ENCODE results near the gene COMMD6. TPM values are rescaled to one million over a fixed set of nuclear protein-coding genes. Genes with fewer than 3 reads are reported as not detected.
"Not testable (repeated sequence)": the region's sequence is repeated elsewhere in the genome, so short reads cannot be mapped to it uniquely, and the experiment has no call there.

COMMD6 gene
- total RNA-seq, 2 experiments from 2014 or later = 128 TPM

DNA sequence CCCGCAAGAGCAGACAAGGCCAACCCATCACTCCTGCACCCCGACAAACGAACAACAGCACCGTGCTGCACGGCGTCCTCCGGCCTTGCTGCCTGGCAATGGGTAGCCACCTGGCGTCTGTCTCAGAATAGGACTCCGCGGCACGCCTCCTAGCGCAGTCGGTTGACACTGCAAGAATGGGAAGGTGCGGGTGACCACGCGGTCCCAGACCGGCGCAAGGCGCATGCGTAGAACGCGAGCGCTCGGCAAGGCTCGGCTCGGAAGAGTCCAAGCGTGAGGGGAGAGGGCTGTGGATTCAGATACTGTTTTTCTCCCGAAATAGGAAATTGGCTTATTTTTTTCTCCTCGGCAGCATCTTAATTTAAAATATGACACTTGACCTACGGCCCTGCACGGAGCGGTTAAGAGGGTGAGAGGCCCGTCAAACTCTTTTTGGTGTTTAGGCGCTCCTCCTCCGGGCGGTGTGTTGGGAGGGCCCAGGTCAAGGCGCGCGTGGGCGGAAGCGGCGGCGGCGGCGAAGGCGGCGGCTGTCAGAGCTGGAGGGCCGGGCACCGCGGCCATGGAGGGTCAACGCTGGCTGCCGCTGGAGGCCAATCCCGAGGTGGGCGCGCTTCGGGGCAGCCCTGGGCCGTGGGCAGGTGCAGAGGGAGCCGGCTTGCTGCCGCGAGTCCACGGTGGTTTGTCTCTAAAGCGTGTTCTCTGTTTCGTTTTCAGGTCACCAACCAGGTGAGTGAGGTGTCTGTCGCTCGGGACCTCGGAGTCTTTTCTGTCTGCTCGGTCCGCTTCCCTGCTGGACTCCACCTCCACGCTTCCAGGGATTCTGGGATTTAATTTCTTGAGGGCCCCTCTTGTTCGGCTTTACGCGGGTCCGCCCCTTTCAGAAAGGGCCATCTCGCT, 11.9 kb upstream of the COMMD6 start, which contains the start of gene UCHL3:
Gene UCHL3, plus strand, starts transcription at position 530 of the 897 bp plus-strand sequence. Its CDS starts 30 bp downstream, at position 560.
- POLR2A ChIA-PET = interaction anchor here (0.9 to 2.1 kb wide), 4 partner anchors 12 to 45 kb away, joined by 3 to 8 read pairs (median 4); partner anchors contain the start of gene COMMD6
- no peaks in the 10 kb centered on the region for H3K9me3 Mint-ChIP-seq
- peak within 1 kb of the TSS; percentile 93 for H3K27ac Mint-ChIP-seq
- H3K36me3 Mint-ChIP-seq (ENCODE audit: low read depth) = peaks cover 19% of the 10 kb centered on the region
- peaks cover 36% of the 10 kb centered on the region for H3K4me1 Mint-ChIP-seq
- peaks cover 2% of the 10 kb centered on the region for H3K27me3 Mint-ChIP-seq
- DNase-seq = peak; percentile 97
- CTCF ChIA-PET = interaction anchor here (0.6 to 1.7 kb wide), 7 partner anchors 9 to 236 kb away, joined by 3 to 7 read pairs (median 4); no protein-coding TSS in a partner anchor
- H3K4me3 Mint-ChIP-seq = peak within 1 kb of the TSS; percentile 94

DNA sequence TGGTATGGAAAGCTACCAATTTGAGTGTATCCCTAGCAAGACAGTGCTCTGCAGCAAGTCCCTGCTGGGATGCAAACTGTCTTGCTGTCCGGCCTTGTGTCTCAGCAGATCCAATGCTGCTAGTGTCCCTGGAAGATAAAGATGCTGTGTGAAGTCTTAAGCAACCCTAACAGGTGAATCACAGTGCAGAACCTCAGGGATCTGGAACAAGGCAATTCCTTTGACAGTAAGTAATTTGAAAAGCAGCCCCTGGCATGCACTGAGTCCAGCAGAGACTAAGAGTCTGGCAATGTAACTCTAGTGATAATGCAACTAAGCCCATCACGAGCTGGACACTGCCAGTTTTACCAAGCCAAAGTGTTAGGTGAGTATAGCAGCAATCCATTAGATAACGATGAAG, 10.3 kb upstream of the COMMD6 start:
- Mint-ChIP-seq H3K27ac (no peak overlapping the region), H3K27me3 (peaks cover 2% of the 10 kb centered on the region), H3K4me3 (no peak overlapping the region), H3K4me1 (peaks cover 29% of the 10 kb centered on the region), H3K36me3 (ENCODE audit: low read depth) (peaks cover 4% of the 10 kb centered on the region), H3K9me3 (no peaks in the 10 kb centered on the region)
- POLR2A ChIA-PET = no interaction called here
- DNase-seq = no peak
- CTCF ChIA-PET = interaction anchor here (0.6 kb wide), 1 partner anchor 1337 kb away, joined by 3 read pairs; no protein-coding TSS in a partner anchor

DNA sequence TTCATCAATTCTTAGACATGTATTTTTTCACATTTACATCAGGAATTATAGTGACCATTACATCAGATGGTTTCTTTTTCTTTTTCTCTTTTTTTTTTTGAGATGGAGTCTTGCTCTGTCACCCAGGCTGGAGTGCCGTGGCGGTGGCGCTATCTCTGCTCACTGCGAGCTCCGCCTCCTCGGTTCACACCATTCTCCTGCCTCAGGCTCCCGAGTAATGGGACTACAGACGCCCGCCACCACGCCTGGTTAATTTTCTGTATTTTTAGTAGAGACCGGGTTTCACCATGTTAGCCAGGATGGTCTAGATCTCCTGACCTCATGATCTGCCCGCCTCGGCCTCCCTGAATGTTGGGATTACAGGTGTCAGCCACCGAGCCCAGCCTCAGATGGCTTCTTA, 7.7 kb upstream of the COMMD6 start:
- DNase-seq; POLR2A ChIA-PET; H3K9me3 Mint-ChIP-seq; H3K27me3 Mint-ChIP-seq; H3K4me3 Mint-ChIP-seq; H3K36me3 Mint-ChIP-seq (ENCODE audit: low read depth); H3K27ac Mint-ChIP-seq: not testable (repeated sequence)
- peaks cover 16% of the 10 kb centered on the region for H3K4me1 Mint-ChIP-seq
- CTCF ChIA-PET = interaction anchor here (0.6 kb wide), 1 partner anchor 8 kb away, joined by 3 read pairs; no protein-coding TSS in a partner anchor

DNA sequence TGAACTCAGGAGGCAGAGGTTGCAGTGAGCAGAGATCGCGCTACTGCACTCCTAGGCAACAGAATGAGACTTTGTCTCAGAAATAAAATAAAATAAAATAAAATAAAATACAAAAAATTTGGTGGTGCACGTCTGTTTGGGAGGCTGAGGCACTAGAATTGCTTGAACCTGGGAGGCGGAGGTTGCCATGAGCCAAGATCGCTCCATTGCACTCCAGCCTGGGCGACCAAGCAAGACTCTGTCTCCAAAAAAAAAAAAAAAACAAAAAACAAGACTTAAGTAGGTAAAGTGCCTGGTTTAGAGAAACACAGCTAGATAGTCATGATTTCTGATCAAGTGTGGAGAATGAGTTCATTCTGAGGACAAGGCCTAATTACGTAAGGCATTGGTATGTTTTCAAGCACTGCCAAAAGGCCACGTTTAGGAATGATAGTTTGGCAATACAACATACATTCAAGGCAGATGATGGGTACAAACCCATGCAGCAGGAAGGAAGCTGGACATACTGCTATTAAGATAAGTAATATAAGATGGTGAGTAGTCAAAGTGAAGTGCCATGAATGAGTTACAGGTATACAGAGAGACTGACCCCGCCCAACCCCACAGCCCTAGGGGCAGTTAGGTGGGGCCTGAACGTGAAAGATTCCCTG, 7.2 kb upstream of the COMMD6 start:
- no peak overlapping the region for H3K27ac Mint-ChIP-seq
- no peak overlapping the region for H3K4me3 Mint-ChIP-seq
- peaks cover 2% of the 10 kb centered on the region for H3K27me3 Mint-ChIP-seq
- CTCF ChIA-PET = interaction anchor here (0.6 kb wide), 1 partner anchor 8 kb away, joined by 3 read pairs; no protein-coding TSS in a partner anchor
- H3K9me3 Mint-ChIP-seq = no peaks in the 10 kb centered on the region
- peaks cover 12% of the 10 kb centered on the region for H3K4me1 Mint-ChIP-seq
- POLR2A ChIA-PET = no interaction called here
- DNase-seq = no peak
- no peaks in the 10 kb centered on the region for H3K36me3 Mint-ChIP-seq (ENCODE audit: low read depth)

DNA sequence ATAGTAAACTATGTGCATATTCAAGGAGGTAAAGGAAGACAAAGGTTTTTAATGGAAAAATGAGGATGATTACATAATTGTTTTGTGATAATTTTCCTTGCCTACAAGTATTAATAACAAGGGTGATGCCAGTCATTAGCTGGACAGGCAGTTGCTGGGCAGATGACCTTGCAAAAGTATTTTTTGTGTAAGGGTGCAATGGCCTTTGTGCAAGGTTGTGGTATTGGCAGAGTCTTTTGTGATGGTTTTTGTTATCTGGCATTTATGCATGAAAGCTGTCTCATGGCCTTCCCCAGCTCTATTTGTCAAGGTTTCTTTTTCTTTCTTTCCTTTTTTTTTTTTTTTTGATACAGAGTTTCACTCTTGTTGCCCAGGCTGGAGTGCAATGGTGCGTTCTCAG, 4.3 kb upstream of the COMMD6 start:
- H3K36me3 Mint-ChIP-seq (ENCODE audit: low read depth) = peaks cover 2% of the 10 kb centered on the region
- no peak for DNase-seq
- no peak overlapping the region for H3K27ac Mint-ChIP-seq
- H3K9me3 Mint-ChIP-seq = no peaks in the 10 kb centered on the region
- H3K4me1 Mint-ChIP-seq = peaks cover 13% of the 10 kb centered on the region
- ChIA-PET POLR2A (no interaction called here), CTCF (no interaction called here)
- peaks cover 1% of the 10 kb centered on the region for H3K27me3 Mint-ChIP-seq
- H3K4me3 Mint-ChIP-seq = no peak overlapping the region

DNA sequence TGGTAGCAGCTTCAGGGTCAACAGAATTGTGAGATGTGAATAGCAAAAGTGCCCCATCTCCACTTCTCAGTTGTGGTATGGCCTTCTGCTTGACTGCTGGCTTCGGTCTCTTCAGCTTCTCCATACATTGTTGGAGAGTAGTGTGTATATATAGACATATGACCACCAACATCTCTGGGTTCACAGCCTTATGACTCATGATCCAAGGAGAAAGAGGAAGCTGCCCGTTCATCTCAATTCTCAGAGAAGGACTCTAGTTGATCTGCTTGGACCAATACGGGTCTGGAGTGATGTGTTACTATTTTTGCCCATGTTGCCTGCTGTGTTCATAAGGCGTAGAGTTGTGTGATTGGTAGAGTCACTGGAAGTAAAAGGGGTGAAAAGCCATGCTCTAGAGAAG, 3.6 kb upstream of the COMMD6 start:
- H3K4me3 Mint-ChIP-seq = no peak overlapping the region
- no peaks in the 10 kb centered on the region for H3K9me3 Mint-ChIP-seq
- DNase-seq = no peak
- ChIA-PET CTCF (interaction anchor here (1.1 kb wide), 1 partner anchor 9 kb away, joined by 5 read pairs; the partner anchor contains the start of gene UCHL3), POLR2A (no interaction called here)
- peaks cover 5% of the 10 kb centered on the region for H3K36me3 Mint-ChIP-seq (ENCODE audit: low read depth)
- no peak overlapping the region for H3K27ac Mint-ChIP-seq
- no peaks in the 10 kb centered on the region for H3K27me3 Mint-ChIP-seq
- peaks cover 20% of the 10 kb centered on the region for H3K4me1 Mint-ChIP-seq

DNA sequence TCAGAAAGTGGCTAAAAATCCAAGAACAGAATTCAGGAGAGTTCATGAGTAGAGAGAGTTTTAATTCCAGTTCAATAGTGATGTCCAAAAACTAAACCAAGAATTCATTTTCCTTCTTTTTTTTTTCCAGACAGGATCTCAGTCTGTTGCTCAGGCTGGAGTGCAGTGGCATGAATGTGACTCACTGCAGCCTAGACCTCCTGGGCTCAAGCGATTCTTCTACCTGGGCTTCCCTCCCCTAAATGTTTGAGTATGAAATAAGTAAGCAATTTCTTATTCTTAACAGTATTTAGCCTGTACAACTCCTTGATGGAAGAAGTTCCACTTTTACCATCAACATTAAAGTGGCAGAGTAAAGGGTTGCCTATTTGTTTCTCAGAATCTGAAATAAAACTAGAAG, 3.8 kb downstream of the COMMD6 start:
- Mint-ChIP-seq H3K4me1 (peaks cover 53% of the 10 kb centered on the region), H3K27me3 (no peaks in the 10 kb centered on the region), H3K9me3 (no peaks in the 10 kb centered on the region), H3K27ac (no peak overlapping the region), H3K36me3 (ENCODE audit: low read depth) (peaks cover 33% of the 10 kb centered on the region), H3K4me3 (no peak overlapping the region)
- DNase-seq = no peak
- POLR2A ChIA-PET = no interaction called here
- CTCF ChIA-PET = interaction anchor here (0.8 kb wide), 1 partner anchor 52 kb away, joined by 3 read pairs; the partner anchor contains the start of gene TBC1D4

DNA sequence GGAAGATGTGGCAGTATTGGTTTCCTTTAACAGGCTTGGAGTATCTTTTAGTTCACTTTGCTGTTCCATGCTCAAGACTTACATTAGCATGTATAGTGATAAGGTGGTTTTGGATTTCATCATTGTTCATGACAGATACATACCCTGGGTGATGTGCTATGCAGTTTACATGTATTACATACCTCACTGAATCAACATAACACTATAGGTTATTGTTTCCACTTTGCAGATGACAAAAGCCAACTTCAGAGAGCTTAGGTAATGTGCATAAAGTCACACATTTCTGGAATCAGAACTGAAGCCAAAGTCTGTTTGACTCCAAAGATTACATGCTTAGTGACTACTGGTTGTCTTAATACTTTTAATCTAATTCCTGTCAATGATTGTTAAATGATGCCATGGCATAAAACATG, 7.1 kb downstream of the COMMD6 start:
- no peak for DNase-seq
- peaks cover 44% of the 10 kb centered on the region for H3K36me3 Mint-ChIP-seq (ENCODE audit: low read depth)
- no peaks in the 10 kb centered on the region for H3K27me3 Mint-ChIP-seq
- ChIA-PET POLR2A (interaction anchor here (1.1 kb wide), 1 partner anchor 19 kb away, joined by 3 read pairs; the partner anchor contains the start of gene UCHL3), CTCF (interaction anchor here (0.7 to 1.1 kb wide), 2 partner anchors 19 to 62 kb away, joined by 3 read pairs; partner anchors contain the start of gene UCHL3)
- H3K9me3 Mint-ChIP-seq = no peaks in the 10 kb centered on the region
- H3K27ac Mint-ChIP-seq = no peak overlapping the region
- no peak overlapping the region for H3K4me3 Mint-ChIP-seq
- H3K4me1 Mint-ChIP-seq = peaks cover 31% of the 10 kb centered on the region

DNA sequence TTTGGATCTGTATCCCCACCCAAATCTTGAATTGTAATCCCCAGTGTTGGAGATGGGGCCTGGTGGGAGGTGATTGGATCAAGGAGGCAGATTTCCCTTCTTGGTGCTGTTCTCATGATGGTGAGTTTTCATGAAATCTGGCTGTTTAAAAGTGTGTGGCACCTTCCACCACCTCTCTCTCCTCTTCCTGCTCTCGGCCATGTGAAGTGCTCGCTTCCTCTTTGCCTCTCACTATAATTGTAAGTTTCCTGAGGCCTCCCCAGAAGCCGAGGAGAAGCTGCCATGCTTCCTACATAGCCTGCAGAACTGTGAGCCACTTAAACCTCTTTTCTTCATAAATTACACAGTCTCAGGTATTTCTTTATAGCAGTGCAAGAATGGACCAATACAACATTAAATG, 15.7 kb downstream of the COMMD6 start:
- H3K4me1 Mint-ChIP-seq = no peaks in the 10 kb centered on the region
- POLR2A ChIA-PET = no interaction called here

DNA sequence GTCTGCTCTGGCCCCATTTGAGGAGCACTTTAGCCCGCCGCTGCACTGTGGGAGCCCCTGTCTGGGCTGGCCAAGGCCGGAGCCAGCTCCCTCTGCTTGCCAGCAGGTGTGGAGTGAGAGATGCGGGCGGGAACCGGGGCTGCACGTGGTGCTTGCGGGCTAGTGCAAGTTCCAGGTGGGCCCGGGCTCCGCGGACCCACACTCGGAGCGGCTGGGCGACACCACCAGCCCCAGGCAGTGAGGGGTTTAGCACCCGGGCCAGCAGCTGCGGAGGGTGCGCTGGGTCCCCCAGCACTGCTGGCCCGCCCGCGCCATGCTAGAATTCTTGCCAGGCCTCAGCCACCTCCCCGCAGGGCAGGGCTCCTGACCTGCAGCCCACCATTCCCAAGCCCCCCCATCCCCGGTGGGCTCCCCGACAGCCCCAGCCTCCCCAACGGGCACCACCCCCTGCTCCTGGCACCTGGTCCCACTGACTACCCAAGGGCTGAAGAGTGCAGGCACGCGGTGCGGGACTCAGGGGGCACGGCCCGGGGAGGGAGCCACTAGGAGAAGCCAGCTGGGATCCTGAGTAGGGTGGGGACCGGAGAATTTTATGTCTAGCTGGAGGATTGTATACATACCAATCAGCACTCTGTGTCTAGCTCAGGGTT, 19.1 kb downstream of the COMMD6 start:
- DNase-seq = no peak
- Mint-ChIP-seq H3K27ac (no peak overlapping the region), H3K4me3 (no peak overlapping the region), H3K36me3 (ENCODE audit: low read depth) (no peaks in the 10 kb centered on the region), H3K27me3 (peaks cover 4% of the 10 kb centered on the region), H3K4me1 (no peaks in the 10 kb centered on the region), H3K9me3 (peaks cover 12% of the 10 kb centered on the region)
- CTCF ChIA-PET = interaction anchor here (0.7 kb wide), 1 partner anchor 154 kb away, joined by 3 read pairs; no protein-coding TSS in a partner anchor
- POLR2A ChIA-PET = no interaction called here

More for the DNA sequence above, 15.7 kb downstream of the COMMD6 start:
- H3K27ac Mint-ChIP-seq = no peak overlapping the region
- no peak for DNase-seq
- no peaks in the 10 kb centered on the region for H3K27me3 Mint-ChIP-seq
- CTCF ChIA-PET = no interaction called here
- peaks cover 12% of the 10 kb centered on the region for H3K9me3 Mint-ChIP-seq
- H3K4me3 Mint-ChIP-seq = no peak overlapping the region
- peaks cover 19% of the 10 kb centered on the region for H3K36me3 Mint-ChIP-seq (ENCODE audit: low read depth)

DNA sequence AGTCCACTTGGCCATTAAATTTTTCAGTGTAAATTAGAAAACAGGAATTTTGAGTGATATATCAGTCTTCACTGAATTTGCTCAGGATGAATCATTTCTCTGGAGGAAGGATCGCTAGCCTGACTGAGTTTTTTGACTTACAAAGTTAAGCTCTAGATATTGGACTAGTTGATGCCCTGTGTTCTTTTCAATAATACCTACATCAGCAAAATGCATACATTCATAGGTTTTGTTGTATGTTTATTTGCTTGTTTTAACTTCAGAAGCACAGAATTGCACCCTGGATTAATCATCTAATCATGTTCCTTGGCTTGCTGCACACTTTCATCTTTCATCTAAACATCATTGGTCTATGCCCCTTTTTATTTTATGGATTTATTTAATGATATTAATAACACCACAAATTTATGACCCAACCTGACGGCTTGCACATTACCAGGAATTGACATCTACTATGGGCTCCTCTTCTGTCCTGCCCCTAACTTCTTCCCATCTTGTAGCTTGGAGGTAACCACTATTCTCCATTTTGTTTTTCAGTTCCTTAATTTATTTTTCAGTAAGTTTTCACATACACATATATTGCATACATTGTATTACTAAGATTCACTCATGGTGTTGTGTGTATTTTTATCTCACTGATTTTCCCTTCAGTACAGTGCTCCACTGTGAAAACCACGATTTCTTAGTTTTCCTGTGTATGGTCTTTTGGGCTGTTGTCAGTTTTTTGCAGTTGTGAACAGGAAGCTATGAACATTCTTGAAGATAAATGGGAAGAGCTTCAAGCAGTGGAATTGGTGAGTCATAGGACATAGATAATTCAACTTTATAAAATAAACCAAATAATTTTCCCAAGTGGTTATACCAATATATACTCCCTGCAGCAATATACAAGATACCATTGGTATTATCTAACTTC, 23.3 kb downstream of the COMMD6 start:
- Mint-ChIP-seq H3K27me3 (peaks cover 5% of the 10 kb centered on the region), H3K4me1 (no peaks in the 10 kb centered on the region), H3K36me3 (ENCODE audit: low read depth) (no peaks in the 10 kb centered on the region), H3K4me3 (no peak overlapping the region), H3K9me3 (peaks cover 6% of the 10 kb centered on the region), H3K27ac (no peak overlapping the region)
- ChIA-PET POLR2A (no interaction called here), CTCF (no interaction called here)
- DNase-seq = no peak

DNA sequence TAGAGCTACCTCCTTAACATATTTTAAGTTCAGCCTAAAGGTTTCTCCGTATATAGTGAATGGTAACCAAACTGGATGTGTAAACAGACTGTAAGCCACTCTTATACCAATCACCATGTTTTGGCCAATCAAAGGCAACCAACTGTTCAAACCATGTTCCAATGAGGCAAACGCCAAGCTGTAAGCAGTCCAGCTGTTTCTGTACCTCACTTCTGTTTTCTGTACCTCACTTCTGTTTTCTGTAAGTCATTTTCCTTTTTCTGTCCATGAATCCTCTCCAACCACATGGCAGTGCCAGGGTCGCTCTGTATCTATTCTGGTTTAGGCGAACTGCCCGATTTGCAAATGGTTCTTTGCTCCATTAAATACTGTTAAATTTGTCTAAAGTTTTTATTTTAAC, 24.4 kb downstream of the COMMD6 start:
- Mint-ChIP-seq H3K27me3 (peaks cover 5% of the 10 kb centered on the region), H3K27ac (no peak overlapping the region), H3K9me3 (peaks cover 2% of the 10 kb centered on the region), H3K36me3 (ENCODE audit: low read depth) (no peaks in the 10 kb centered on the region), H3K4me1 (no peaks in the 10 kb centered on the region), H3K4me3 (no peak overlapping the region)
- CTCF ChIA-PET = interaction anchor here (1.3 kb wide), 1 partner anchor 31 kb away, joined by 3 read pairs; the partner anchor contains the start of gene TBC1D4
- DNase-seq = no peak
- POLR2A ChIA-PET = no interaction called here

Measured in activated CD4-positive, alpha-beta memory T cell treated with anti-CD3 and anti-CD28 coated beads, Interleukin-2, amount 10 ng/mL, durations not matched to agents 7 days and 5 days (primary cell).